GM18499 (cell line): ENCODE measurements around the gene MTHFSD.

Experiments
- ATAC-seq: cut with Tn5 transposase; IDR thresholded peaks from one replicate; pipeline ENCODE4 v1.9.1; 2021; ENCODE audit warnings: moderate number of reproducible peaks; ENCODE audit not compliant: insufficient read depth, unreplicated experiment

MTHFSD gene

GRCh38 chr16:86494039-86494564 is 60.9 kb downstream of the MTHFSD start:
- no peak for ATAC-seq

GRCh38 chr16:86492961-86493629 is 61.9 kb downstream of the MTHFSD start:
- ATAC-seq = no peak

GRCh38 chr16:86492267-86492960 is 62.6 kb downstream of the MTHFSD start:
- ATAC-seq = no peak

GRCh38 chr16:86491640-86492023 is 63.4 kb downstream of the MTHFSD start:
- no peak for ATAC-seq

DNA sequence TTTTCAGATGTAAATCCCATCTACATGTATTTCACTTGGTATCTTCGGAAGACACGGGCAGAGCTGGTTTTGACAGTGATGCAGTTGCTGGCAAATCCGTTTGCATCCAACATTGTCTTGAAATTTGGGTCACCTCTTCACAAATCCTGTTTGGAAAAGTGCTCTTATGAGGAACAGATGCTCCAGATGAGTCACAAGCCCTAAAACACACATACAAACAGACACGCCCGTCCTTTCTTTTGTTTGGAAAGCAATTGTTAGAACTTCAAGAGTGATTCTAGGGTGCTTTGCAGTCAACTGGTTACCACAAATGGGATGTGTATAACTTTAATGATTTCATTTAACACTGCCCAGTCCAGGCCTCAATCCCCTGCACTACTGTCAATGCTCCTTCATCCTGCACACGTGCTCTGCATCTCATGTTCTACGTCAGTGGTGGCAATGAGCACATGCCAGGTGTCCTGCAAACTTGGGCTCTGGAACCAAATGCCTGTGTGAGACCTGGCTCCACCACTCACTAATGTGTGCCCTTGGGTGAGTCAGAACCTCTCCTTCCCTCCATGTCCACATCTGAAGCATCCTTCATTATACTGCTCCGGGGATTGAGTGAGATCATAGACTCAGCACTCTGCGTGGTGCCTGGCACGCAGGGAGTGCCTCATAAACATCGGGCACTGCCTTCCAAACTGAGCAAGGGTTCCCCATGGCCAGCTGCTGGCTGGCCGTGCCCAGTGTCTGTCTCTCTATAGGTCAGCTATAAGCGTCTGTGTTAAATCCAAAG is 64.0 kb downstream of the MTHFSD start:
- ATAC-seq = no peak

DNA sequence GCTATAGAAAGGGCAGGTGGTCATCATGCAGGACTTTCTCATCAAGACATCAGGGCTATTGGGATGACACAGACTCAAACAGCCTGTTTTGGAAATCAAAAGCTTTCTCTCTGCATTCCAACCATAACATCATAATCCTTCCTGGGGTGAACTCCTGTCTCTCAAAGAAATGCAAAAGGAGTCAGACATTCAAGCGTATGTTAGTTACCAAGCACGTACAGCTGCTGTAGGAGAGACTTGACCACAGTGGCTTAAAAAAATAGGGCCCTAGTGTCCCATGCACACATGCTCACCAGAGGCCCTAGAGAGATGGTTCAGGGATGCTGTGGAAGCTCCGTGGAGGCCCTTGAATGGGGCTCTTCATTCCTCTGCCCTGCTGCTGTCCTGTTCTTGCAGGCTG is 69.3 kb downstream of the MTHFSD start:
- ATAC-seq = no peak

DNA sequence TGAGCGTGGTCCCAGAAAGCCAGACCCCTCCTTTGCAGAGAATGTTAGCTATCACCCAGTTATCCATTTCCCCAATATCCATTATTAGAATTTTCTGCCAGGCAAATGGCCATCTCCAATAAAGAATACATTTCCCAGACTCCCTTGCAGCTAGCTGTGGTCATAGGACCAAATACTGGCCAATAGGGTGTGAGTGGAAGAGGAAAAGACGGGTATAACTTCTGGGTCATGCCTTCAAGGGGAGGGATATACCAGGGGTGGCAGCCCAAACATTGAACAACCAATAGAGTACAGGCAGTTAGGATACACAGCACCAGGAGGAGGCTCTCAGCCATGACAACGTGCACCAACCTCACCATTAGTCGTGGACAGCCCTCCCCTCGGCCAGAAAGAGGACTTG is 70.8 kb downstream of the MTHFSD start:
- no peak for ATAC-seq

DNA sequence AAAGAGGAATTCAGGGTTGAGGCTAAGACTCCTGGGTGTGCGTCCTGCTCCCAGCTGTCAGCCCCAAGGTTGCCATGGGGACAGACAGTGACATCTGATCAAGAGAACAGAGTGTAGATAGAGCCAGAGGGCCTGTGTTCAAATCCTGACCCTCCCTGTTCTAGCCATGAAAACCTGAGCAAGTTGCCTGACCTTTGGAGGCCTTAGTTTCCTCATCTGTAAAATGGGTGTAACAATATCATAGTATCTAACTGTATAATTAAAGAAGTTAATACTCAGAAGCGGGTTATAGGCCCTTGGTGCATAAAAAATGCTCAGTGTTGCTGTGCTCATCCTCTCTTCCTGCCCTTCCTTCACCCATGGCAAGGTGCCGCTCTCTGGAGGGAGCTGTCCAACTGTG is 73.4 kb downstream of the MTHFSD start:
- no peak for ATAC-seq

DNA sequence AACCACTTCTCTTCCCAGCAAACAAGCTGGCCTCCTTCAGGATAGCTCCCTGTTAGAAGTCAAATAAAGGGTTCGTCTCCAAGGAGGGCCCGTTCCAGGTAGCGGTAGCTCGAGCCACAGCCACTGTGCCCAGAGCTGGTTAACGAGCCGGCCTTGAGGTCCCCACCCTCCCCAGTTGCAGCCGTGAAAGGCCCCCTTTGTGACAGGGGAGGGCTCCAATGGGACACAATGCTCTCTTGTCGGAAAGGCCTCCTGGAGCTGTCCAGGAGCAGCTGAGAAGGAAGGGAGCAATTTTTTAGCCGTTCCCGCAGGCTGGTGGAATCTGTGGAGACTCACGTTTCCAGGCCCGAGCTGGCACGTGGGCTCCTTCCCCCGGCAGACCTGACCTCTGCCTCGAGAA is 74.6 kb downstream of the MTHFSD start:
- no peak for ATAC-seq
